OCI-LY7 (cell line): ENCODE data around the gene CD22.

Experiments used
- EZH2phosphoT487 ChIP-seq: fragments of 200-600 bp; sonication (generic); IDR thresholded peaks from 2 replicates; pipeline ENCODE4 v1.6.1; 2018; ENCODE audit warnings: low read depth, borderline replicate concordance, mild to moderate bottlenecking, mixed run types, antibody characterized with exemption, low read length, moderate library complexity, mixed read lengths
- TF ChIP-seq, protein P1 (sequence below): fragments of 200-600 bp; sonication (generic); conservative IDR thresholded peaks from 2 replicates; pipeline ENCODE4 v1.5.1; 2014; ENCODE audit warnings: mild to moderate bottlenecking, antibody characterized with exemption, low read length, moderate library complexity, mixed read lengths

DNA sequence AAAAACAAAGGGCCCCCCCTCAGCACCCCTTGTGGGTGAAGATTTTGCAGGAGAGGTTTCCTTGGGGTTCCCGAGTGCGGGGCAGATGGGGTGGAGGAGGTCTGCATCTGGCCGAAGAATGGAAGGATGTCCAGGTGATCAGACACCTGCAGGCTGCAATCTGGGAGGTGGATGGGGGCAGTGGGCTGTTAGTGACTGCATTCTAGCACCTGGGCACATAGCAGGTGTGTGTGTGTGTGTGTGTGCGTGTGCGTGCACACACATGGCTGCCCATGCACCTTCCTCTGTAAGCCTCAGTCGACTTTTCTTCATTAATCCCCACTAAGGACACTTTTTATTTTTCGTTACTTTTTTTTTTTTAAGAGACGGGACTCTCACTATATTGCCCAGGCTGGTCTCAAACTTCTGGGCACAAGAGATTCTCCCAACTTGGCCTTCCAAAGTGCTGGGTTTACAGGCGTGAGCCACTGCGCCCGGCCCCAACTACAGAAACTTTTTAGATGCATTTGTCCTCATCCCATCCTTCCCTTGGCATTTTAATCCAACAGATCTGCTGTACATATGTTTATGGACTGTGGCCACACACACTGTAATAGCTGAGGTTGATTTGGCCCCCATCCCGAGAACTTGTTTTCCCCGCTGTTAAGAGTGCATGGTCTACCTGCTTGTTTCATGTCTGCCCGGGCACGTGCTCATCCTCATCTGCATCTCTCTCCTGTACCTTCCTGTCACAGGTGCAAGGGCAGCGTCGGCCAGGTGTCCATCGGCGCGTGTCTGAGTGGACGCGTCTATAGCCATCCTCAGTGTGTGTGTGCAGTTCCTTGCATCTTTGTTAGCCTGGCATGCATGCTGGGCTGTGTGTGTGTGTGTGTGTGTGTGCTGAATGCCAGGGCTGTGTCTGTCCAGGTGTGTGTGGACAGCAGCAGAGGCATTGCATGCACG is 36.3 kb upstream of the CD22 start:
- TF ChIP-seq, protein P1, sequence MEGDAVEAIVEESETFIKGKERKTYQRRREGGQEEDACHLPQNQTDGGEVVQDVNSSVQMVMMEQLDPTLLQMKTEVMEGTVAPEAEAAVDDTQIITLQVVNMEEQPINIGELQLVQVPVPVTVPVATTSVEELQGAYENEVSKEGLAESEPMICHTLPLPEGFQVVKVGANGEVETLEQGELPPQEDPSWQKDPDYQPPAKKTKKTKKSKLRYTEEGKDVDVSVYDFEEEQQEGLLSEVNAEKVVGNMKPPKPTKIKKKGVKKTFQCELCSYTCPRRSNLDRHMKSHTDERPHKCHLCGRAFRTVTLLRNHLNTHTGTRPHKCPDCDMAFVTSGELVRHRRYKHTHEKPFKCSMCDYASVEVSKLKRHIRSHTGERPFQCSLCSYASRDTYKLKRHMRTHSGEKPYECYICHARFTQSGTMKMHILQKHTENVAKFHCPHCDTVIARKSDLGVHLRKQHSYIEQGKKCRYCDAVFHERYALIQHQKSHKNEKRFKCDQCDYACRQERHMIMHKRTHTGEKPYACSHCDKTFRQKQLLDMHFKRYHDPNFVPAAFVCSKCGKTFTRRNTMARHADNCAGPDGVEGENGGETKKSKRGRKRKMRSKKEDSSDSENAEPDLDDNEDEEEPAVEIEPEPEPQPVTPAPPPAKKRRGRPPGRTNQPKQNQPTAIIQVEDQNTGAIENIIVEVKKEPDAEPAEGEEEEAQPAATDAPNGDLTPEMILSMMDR: no peak
- TF ChIP-seq EZH2phosphoT487: no peak
